ENCODE measurements around the gene PITX2.

DNA sequence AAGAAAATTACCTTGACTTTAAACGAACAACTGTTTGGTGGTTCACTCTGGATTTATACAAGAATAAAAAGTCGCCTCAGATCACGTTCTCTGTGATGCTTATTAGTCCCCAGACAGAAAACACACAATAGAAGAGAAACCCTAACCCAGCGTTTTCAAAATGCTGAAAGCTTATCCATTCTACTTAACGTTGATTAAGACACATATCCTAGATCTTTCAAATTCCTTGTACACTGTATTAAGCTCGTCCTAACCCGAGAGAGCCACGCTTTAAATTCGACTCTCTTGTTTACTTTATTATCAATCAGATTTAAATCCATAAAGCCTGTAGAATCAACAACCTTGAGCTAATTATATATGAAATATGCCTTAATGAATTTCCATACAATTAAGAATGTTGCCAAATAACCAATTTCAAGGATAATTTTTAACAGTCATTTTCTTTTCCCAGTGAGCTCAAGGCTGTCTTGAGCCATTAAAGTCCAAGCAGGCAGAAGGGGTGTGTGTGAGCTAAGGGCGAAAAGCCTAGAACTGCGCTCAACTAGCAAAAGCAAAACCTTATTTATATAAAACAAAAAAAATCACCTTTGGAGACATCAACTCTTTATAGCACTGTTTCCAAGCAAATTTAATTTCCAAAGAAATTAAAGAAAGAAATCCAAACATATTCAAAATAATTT, 981 bp upstream of the PITX2 start:
- TF ChIP-seq EGR1 (IDR thresholded peaks at IDR 0.05) (no peak), TAF1 (IDR thresholded peaks at IDR 0.05; ENCODE audit: low read depth) (no peak), ZBTB7A (IDR thresholded peaks at IDR 0.05; ENCODE audit: low read depth) (no peak), EP300 (IDR thresholded peaks at IDR 0.05; ENCODE audit: borderline replicate concordance) (no peak), YY1 (IDR thresholded peaks at IDR 0.05; ENCODE audit: low read depth) (no peak), TEAD4 (IDR thresholded peaks at IDR 0.05) (no peak)
- TF ChIP-seq, protein P1, sequence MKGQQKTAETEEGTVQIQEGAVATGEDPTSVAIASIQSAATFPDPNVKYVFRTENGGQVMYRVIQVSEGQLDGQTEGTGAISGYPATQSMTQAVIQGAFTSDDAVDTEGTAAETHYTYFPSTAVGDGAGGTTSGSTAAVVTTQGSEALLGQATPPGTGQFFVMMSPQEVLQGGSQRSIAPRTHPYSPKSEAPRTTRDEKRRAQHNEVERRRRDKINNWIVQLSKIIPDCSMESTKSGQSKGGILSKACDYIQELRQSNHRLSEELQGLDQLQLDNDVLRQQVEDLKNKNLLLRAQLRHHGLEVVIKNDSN (IDR thresholded peaks at IDR 0.05), result no peak
- TF ChIP-seq, protein P2, sequence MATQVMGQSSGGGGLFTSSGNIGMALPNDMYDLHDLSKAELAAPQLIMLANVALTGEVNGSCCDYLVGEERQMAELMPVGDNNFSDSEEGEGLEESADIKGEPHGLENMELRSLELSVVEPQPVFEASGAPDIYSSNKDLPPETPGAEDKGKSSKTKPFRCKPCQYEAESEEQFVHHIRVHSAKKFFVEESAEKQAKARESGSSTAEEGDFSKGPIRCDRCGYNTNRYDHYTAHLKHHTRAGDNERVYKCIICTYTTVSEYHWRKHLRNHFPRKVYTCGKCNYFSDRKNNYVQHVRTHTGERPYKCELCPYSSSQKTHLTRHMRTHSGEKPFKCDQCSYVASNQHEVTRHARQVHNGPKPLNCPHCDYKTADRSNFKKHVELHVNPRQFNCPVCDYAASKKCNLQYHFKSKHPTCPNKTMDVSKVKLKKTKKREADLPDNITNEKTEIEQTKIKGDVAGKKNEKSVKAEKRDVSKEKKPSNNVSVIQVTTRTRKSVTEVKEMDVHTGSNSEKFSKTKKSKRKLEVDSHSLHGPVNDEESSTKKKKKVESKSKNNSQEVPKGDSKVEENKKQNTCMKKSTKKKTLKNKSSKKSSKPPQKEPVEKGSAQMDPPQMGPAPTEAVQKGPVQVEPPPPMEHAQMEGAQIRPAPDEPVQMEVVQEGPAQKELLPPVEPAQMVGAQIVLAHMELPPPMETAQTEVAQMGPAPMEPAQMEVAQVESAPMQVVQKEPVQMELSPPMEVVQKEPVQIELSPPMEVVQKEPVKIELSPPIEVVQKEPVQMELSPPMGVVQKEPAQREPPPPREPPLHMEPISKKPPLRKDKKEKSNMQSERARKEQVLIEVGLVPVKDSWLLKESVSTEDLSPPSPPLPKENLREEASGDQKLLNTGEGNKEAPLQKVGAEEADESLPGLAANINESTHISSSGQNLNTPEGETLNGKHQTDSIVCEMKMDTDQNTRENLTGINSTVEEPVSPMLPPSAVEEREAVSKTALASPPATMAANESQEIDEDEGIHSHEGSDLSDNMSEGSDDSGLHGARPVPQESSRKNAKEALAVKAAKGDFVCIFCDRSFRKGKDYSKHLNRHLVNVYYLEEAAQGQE (IDR thresholded peaks at IDR 0.05; ENCODE audit: low read depth), result no peak
- TF ChIP-seq, protein P3, sequence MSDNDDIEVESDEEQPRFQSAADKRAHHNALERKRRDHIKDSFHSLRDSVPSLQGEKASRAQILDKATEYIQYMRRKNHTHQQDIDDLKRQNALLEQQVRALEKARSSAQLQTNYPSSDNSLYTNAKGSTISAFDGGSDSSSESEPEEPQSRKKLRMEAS (IDR thresholded peaks at IDR 0.05), result no peak

Data from Ishikawa (cell line).